Inferior parietal cortex (tissue), 1 donor: ENCODE results near the gene FILIP1.
"Not testable (repeated sequence)": the region's sequence is repeated elsewhere in the genome, so short reads cannot be mapped to it uniquely, and the experiment has no call there.

ENCODE experiments used
- DNase-seq: peaks from one replicate; pipeline ENCODE4 v3.0.0-alpha.2; 2016; ENCODE audit errors: extremely low spot score

The FILIP1 gene

GRCh38 chr6:75419980-75420379 is 73.6 kb downstream of the FILIP1 start:
- no peak for DNase-seq

- DNase-seq, result no peak
Observed at GRCh38 chr6:75419416-75419815, 74.2 kb downstream of the FILIP1 start.

- no peak for DNase-seq
Observed at GRCh38 chr6:75418233-75418632, 75.4 kb downstream of the FILIP1 start.

- no peak for DNase-seq
Observed at GRCh38 chr6:75416443-75416842, 77.2 kb downstream of the FILIP1 start.

GRCh38 chr6:75415804-75416203 is 77.8 kb downstream of the FILIP1 start:
- DNase-seq, result no peak

- DNase-seq, result no peak
Observed at GRCh38 chr6:75414445-75415021, 79.1 kb downstream of the FILIP1 start.

GRCh38 chr6:75412969-75413662 is 80.5 kb downstream of the FILIP1 start:
- no peak for DNase-seq

- not testable (repeated sequence) for DNase-seq
Observed at GRCh38 chr6:75410564-75410963, 83.0 kb downstream of the FILIP1 start.

- DNase-seq, result no peak
Observed at GRCh38 chr6:75409928-75410327, 83.7 kb downstream of the FILIP1 start.

- DNase-seq, result no peak
Observed at GRCh38 chr6:75409286-75409685, 84.3 kb downstream of the FILIP1 start.

GRCh38 chr6:75403563-75404080 is 90.0 kb downstream of the FILIP1 start:
- DNase-seq, result no peak

GRCh38 chr6:75402296-75402695 is 91.3 kb downstream of the FILIP1 start:
- no peak for DNase-seq

GRCh38 chr6:75397656-75398465 is 95.7 kb downstream of the FILIP1 start:
- no peak for DNase-seq

- DNase-seq, result no peak
Observed at GRCh38 chr6:75397171-75397570, 96.4 kb downstream of the FILIP1 start.

GRCh38 chr6:75396005-75396800 is 97.4 kb downstream of the FILIP1 start:
- no peak for DNase-seq

- DNase-seq, result no peak
Observed at GRCh38 chr6:75393806-75394205, 99.8 kb downstream of the FILIP1 start.

GRCh38 chr6:75391276-75391675 is 102.3 kb downstream of the FILIP1 start:
- DNase-seq, result no peak

- no peak for DNase-seq
Observed at GRCh38 chr6:75386050-75386770, 107.4 kb downstream of the FILIP1 start.

- DNase-seq, result no peak
Observed at GRCh38 chr6:75384116-75384515, 109.5 kb downstream of the FILIP1 start.

GRCh38 chr6:75382634-75382900 is 111.0 kb downstream of the FILIP1 start:
- DNase-seq, result no peak

- no peak for DNase-seq
Observed at GRCh38 chr6:75381877-75382633, 111.5 kb downstream of the FILIP1 start.
